Measurements from ENCODE around the gene ADM2.

ADM2 gene

DNA sequence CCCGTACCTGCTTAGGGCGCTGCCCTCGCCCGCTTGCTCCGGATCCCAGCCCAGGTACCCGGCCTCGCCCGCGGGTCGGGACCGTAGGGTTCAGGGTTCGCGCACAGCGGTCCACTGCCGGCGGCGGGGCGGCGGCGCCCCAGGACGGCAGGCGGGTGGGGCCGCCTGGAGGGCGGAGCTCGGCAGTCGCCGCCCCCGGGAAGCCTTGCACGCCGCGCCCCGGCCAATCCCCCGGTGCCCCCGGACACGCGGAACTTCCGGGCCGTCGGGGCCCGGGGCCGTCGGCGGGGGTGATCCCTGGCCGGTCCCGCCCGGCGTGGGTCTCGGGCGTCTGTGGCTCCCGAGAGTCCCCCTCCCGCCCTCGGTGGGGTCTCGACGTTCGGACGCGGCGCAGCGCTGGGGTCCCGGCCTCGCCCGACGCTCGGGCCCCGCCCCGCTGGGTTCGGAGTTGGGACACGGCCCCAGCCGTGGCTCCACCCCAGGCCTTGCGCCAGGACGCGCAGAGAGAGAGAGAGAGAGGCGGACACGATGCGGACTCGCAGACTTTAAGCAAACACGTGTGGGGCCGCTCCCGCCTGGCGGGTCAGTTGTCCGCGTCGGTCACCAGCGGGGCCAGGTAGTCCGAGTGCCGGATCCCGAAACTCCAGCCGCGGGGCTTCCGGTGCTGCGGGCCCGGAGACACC, 48.7 kb downstream of the ADM2 start, which contains the start of gene TYMP:
Gene TYMP, minus strand, starts transcription at position 116 of the 683 bp plus-strand sequence. CDS start 303 bp downstream, outside the sequence.
- Histone ChIP-seq H3K18ac (ENCODE audit: low read depth in 1 of 2, low read length in 2 of 2) (peak within 1 kb of the TSS; percentile 87 to 92), H2BK120ac (ENCODE audit: low read depth, low read length) (peak within 1 kb of the TSS; percentile 97), H3K4me3 (ENCODE audit: insufficient read depth in 1 of 2, low read depth in 1 of 2, low read length in 2 of 2) (peak within 1 kb of the TSS; percentile 41 to 85), H2AFZ (ENCODE audit: low read depth, low read length) (peak within 1 kb of the TSS; percentile 64), H2BK15ac (ENCODE audit: low read depth, poor library complexity, severe bottlenecking) (peak within 1 kb of the TSS; percentile 99), H2BK12ac (ENCODE audit: low read length in 2 of 2) (peak within 1 kb of the TSS; percentile 21 to 94), H3K23ac (ENCODE audit: low read length in 2 of 2) (peak within 1 kb of the TSS in 1 of 2 experiments; percentile 99), H3K14ac (ENCODE audit: low read length in 2 of 2) (peak within 1 kb of the TSS in 1 of 2 experiments; percentile 87), H3K27me3 (ENCODE audit: control insufficient read depth in 1 of 2, insufficient read depth in 1 of 2, low read length in 2 of 2) (peaks cover 0 to 27% of the 10 kb centered on the region in 2 experiments), H4K8ac (ENCODE audit: low read length) (peak within 1 kb of the TSS; percentile 96), H3K79me1 (replicated peaks; ENCODE audit: low read length, poor library complexity, severe bottlenecking) (peaks cover 5% of the 10 kb centered on the region), H3K4me2 (ENCODE audit: low read length, poor library complexity, severe bottlenecking) (peak within 1 kb of the TSS; percentile 18), H3K4ac (ENCODE audit: low read depth in 1 of 2, low read length in 2 of 2) (peak within 1 kb of the TSS; percentile 96), H2AK5ac (ENCODE audit: low read length, severe bottlenecking) (no peak within 1 kb of the TSS), H3K27ac (ENCODE audit: low read length, poor library complexity, severe bottlenecking) (no peak within 1 kb of the TSS), H4K91ac (ENCODE audit: low read length) (peak within 1 kb of the TSS; percentile 98), H3K9me3 (ENCODE audit: control insufficient read depth, low read length) (no peaks in the 10 kb centered on the region), H3K9ac (ENCODE audit: low read length) (peak within 1 kb of the TSS; percentile 93), H3K4me1 (ENCODE audit: control insufficient read depth, insufficient read depth, low read depth, low read length) (peaks cover 48% of the 10 kb centered on the region), H2BK5ac (ENCODE audit: low read depth, low read length, poor library complexity, severe bottlenecking) (no peak within 1 kb of the TSS), H3K36me3 (ENCODE audit: control insufficient read depth in 1 of 2, insufficient read depth in 2 of 2, low read depth in 1 of 2, low read length in 2 of 2) (peaks cover 0 to 3% of the 10 kb centered on the region in 2 experiments)
- peak; percentile 89 for DNase-seq
- WGBS, result 9% methylated on average over 41 of the region's 92 CpGs

DNA sequence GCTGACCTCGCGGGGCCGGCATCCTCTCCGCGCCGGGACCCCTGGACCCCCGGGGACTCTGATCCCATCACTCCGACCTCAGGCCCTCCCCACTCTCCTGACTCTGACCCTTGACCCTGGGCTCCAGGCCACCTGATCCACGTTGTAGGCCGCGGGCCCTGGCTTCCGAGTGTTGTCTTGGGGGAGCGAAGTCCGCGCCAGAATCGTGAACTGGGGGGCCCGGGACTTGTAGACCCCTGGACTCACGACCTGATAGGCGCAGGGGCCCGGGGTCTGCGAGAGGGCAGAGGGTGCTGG, 49.2 kb downstream of the ADM2 start:
- no peaks in the 10 kb centered on the region for H3K9me3 ChIP-seq (ENCODE audit: control insufficient read depth, low read length)
- H2AK5ac ChIP-seq (ENCODE audit: low read length, severe bottlenecking), result no peak overlapping the region
- peak overlapping the region; percentile 87 to 92 for H3K18ac ChIP-seq (ENCODE audit: low read depth in 1 of 2, low read length in 2 of 2)
- DNase-seq, result no peak
- peak overlapping the region; percentile 98 for H2BK15ac ChIP-seq (ENCODE audit: low read depth, poor library complexity, severe bottlenecking)
- no peak overlapping the region for H3K27ac ChIP-seq (ENCODE audit: low read length, poor library complexity, severe bottlenecking)
- peaks cover 48% of the 10 kb centered on the region for H3K4me1 ChIP-seq (ENCODE audit: control insufficient read depth, insufficient read depth, low read depth, low read length)
- peak overlapping the region; percentile 96 for H3K4ac ChIP-seq (ENCODE audit: low read depth in 1 of 2, low read length in 2 of 2)
- peaks cover 0 to 27% of the 10 kb centered on the region in 2 experiments for H3K27me3 ChIP-seq (ENCODE audit: control insufficient read depth in 1 of 2, insufficient read depth in 1 of 2, low read length in 2 of 2)
- H3K9ac ChIP-seq (ENCODE audit: low read length), result peak overlapping the region; percentile 93
- WGBS, result 2% methylated on average over 18 of the region's 21 CpGs
- peak overlapping the region; percentile 21 to 77 for H2BK12ac ChIP-seq (ENCODE audit: low read length in 2 of 2)
- H4K91ac ChIP-seq (ENCODE audit: low read length), result peak overlapping the region; percentile 98
- peak overlapping the region; percentile 41 to 85 for H3K4me3 ChIP-seq (ENCODE audit: insufficient read depth in 1 of 2, low read depth in 1 of 2, low read length in 2 of 2)
- no peak overlapping the region for H2BK5ac ChIP-seq (ENCODE audit: low read depth, low read length, poor library complexity, severe bottlenecking)
- H4K8ac ChIP-seq (ENCODE audit: low read length), result peak overlapping the region; percentile 94
- H3K4me2 ChIP-seq (ENCODE audit: low read length, poor library complexity, severe bottlenecking), result peak overlapping the region; percentile 18
- peak overlapping the region; percentile 97 for H2BK120ac ChIP-seq (ENCODE audit: low read depth, low read length)
- peaks cover 0 to 3% of the 10 kb centered on the region in 2 experiments for H3K36me3 ChIP-seq (ENCODE audit: control insufficient read depth in 1 of 2, insufficient read depth in 2 of 2, low read depth in 1 of 2, low read length in 2 of 2)
- peak overlapping the region; percentile 64 for H2AFZ ChIP-seq (ENCODE audit: low read depth, low read length)
- peaks cover 5% of the 10 kb centered on the region for H3K79me1 ChIP-seq (replicated peaks; ENCODE audit: low read length, poor library complexity, severe bottlenecking)
- H3K23ac ChIP-seq (ENCODE audit: low read length in 2 of 2), result peak overlapping the region in 1 of 2 experiments; percentile 99
- H3K14ac ChIP-seq (ENCODE audit: low read length in 2 of 2), result peak overlapping the region in 1 of 2 experiments; percentile 77

DNA sequence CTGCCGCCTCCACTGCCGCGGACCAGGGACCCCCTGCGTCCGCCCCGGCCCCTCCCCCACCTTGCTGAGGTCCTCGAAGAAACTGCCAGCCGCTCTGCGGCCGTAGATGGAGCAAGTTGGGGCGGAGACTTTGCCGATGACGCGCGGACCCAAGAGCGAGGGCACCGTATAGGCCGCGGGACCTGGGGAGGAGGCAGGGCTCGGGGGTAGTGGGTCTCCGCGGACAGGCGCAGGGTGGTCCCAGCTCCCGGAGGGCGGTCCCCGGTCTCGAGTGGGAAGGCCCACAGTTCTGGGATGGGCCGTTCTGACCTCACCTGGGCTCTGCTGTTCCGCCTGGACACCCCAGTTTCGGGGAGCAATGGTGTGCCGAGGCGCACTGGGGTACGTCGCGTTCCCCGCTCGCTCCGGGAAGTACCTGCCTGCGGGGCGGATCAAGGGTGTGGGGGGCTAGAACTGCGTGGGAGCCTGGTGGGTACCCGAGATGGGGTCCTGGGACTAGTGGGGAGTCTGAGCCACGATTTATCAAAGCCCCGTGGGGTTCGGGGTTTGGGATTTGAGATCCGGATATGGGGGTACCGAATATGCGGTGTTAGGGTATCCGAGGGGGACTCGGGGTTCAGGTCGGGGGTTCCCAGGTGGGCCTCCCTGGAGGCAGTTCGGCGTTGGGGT, 49.7 kb downstream of the ADM2 start:
- Histone ChIP-seq H3K27me3 (ENCODE audit: control insufficient read depth in 1 of 2, insufficient read depth in 1 of 2, low read length in 2 of 2) (peaks cover 0 to 27% of the 10 kb centered on the region in 2 experiments), H2AFZ (ENCODE audit: low read depth, low read length) (no peak overlapping the region), H4K8ac (ENCODE audit: low read length) (peak overlapping the region; percentile 94), H3K9me3 (ENCODE audit: control insufficient read depth, low read length) (no peaks in the 10 kb centered on the region), H2BK5ac (ENCODE audit: low read depth, low read length, poor library complexity, severe bottlenecking) (no peak overlapping the region), H3K23ac (ENCODE audit: low read length in 2 of 2) (no peak overlapping the region), H3K9ac (ENCODE audit: low read length) (peak overlapping the region; percentile 93), H4K91ac (ENCODE audit: low read length) (peak overlapping the region; percentile 98), H2AK5ac (ENCODE audit: low read length, severe bottlenecking) (no peak overlapping the region), H2BK15ac (ENCODE audit: low read depth, poor library complexity, severe bottlenecking) (peak overlapping the region; percentile 98), H2BK120ac (ENCODE audit: low read depth, low read length) (peak overlapping the region; percentile 97), H3K4me3 (ENCODE audit: insufficient read depth in 1 of 2, low read depth in 1 of 2, low read length in 2 of 2) (peak overlapping the region in 1 of 2 experiments; percentile 85), H3K14ac (ENCODE audit: low read length in 2 of 2) (peak overlapping the region in 1 of 2 experiments; percentile 30), H3K36me3 (ENCODE audit: control insufficient read depth in 1 of 2, insufficient read depth in 2 of 2, low read depth in 1 of 2, low read length in 2 of 2) (peaks cover 0 to 3% of the 10 kb centered on the region in 2 experiments), H3K18ac (ENCODE audit: low read depth in 1 of 2, low read length in 2 of 2) (peak overlapping the region; percentile 92 to 95), H3K27ac (ENCODE audit: low read length, poor library complexity, severe bottlenecking) (no peak overlapping the region), H2BK12ac (ENCODE audit: low read length in 2 of 2) (peak overlapping the region in 1 of 2 experiments; percentile 77), H3K4me2 (ENCODE audit: low read length, poor library complexity, severe bottlenecking) (peak overlapping the region; percentile 87), H3K4me1 (ENCODE audit: control insufficient read depth, insufficient read depth, low read depth, low read length) (peaks cover 48% of the 10 kb centered on the region), H3K79me1 (replicated peaks; ENCODE audit: low read length, poor library complexity, severe bottlenecking) (peaks cover 5% of the 10 kb centered on the region), H3K4ac (ENCODE audit: low read depth in 1 of 2, low read length in 2 of 2) (peak overlapping the region; percentile 96)
- 16% methylated on average over 48 of the region's 53 CpGs for WGBS
- DNase-seq, result peak; percentile 91

- H2BK5ac ChIP-seq (ENCODE audit: low read depth, low read length, poor library complexity, severe bottlenecking), result no peak overlapping the region
- H3K9ac ChIP-seq (ENCODE audit: low read length), result peak overlapping the region; percentile 93
- H2BK12ac ChIP-seq (ENCODE audit: low read length in 2 of 2), result peak overlapping the region in 1 of 2 experiments; percentile 34
- H3K9me3 ChIP-seq (ENCODE audit: control insufficient read depth, low read length), result no peaks in the 10 kb centered on the region
- H2BK15ac ChIP-seq (ENCODE audit: low read depth, poor library complexity, severe bottlenecking), result peak overlapping the region; percentile 98
- peak overlapping the region; percentile 73 for H4K91ac ChIP-seq (ENCODE audit: low read length)
- peak; percentile 40 for DNase-seq
- peak overlapping the region in 1 of 2 experiments; percentile 78 for H3K14ac ChIP-seq (ENCODE audit: low read length in 2 of 2)
- H3K4me2 ChIP-seq (ENCODE audit: low read length, poor library complexity, severe bottlenecking), result peak overlapping the region; percentile 87
- H3K4me3 ChIP-seq (ENCODE audit: insufficient read depth in 1 of 2, low read depth in 1 of 2, low read length in 2 of 2), result peak overlapping the region; percentile 45 to 85
- H2AFZ ChIP-seq (ENCODE audit: low read depth, low read length), result peak overlapping the region; percentile 58
- H3K18ac ChIP-seq (ENCODE audit: low read depth in 1 of 2, low read length in 2 of 2), result peak overlapping the region; percentile 84 to 95
- no peak overlapping the region for H3K27ac ChIP-seq (ENCODE audit: low read length, poor library complexity, severe bottlenecking)
- peak overlapping the region; percentile 93 for H4K8ac ChIP-seq (ENCODE audit: low read length)
- peak overlapping the region in 1 of 2 experiments; percentile 75 for H3K23ac ChIP-seq (ENCODE audit: low read length in 2 of 2)
- peaks cover 44% of the 10 kb centered on the region for H3K4me1 ChIP-seq (ENCODE audit: control insufficient read depth, insufficient read depth, low read depth, low read length)
- peaks cover 0 to 3% of the 10 kb centered on the region in 2 experiments for H3K36me3 ChIP-seq (ENCODE audit: control insufficient read depth in 1 of 2, insufficient read depth in 2 of 2, low read depth in 1 of 2, low read length in 2 of 2)
- WGBS, result 0% methylated on average over 10 of the region's 44 CpGs
- peak overlapping the region; percentile 97 for H2BK120ac ChIP-seq (ENCODE audit: low read depth, low read length)
- H2AK5ac ChIP-seq (ENCODE audit: low read length, severe bottlenecking), result no peak overlapping the region
- H3K27me3 ChIP-seq (ENCODE audit: control insufficient read depth in 1 of 2, insufficient read depth in 1 of 2, low read length in 2 of 2), result peaks cover 0 to 27% of the 10 kb centered on the region in 2 experiments
- peaks cover 5% of the 10 kb centered on the region for H3K79me1 ChIP-seq (replicated peaks; ENCODE audit: low read length, poor library complexity, severe bottlenecking)
- peak overlapping the region; percentile 77 to 90 for H3K4ac ChIP-seq (ENCODE audit: low read depth in 1 of 2, low read length in 2 of 2)
Observed at GRCh38 chr22:50531546-50531961, 50.2 kb downstream of the ADM2 start.

Measured in mesenchymal stem cell (in vitro differentiated cells and primary cell).